ENCODE measurements around the gene WDR43. TPM values are rescaled to one million over a fixed set of nuclear protein-coding genes. Genes with fewer than 3 reads are reported as not detected.

Gene WDR43
- total and polyA plus RNA-seq, 12 donors = 7.2 to 69.8 (median 31.2) TPM

- 80 to 95% (median 88%) methylated on average over 2 of the region's 2 CpGs for WGBS, 4 donors
- Histone ChIP-seq H3K36me3 (replicated peaks in 1 of 2) (peaks cover 0 to 71% of the 10 kb centered on the region in 2 donors), H3K27me3 (no peaks in the 10 kb centered on the region), H3K4me1 (replicated peaks in 1 of 2) (no peaks in the 10 kb centered on the region), H3K4me3 (no peak overlapping the region), H3K27ac (no peak overlapping the region), H3K9me3 (replicated peaks in 1 of 3) (no peaks in the 10 kb centered on the region)
- no peak for DNase-seq
- intact Hi-C loops (cut with DNase I) = no loop called here
- no peak for TF ChIP-seq POLR2A (IDR thresholded peaks at IDR 0.05)
- no peak for TF ChIP-seq CTCF (IDR thresholded peaks at IDR 0.05)
These were observed 33.0 kb downstream of the WDR43 start for GRCh38 chr2:28927469-28927868.

GRCh38 chr2:28927878-28928277 is 33.4 kb downstream of the WDR43 start:
- Histone ChIP-seq H3K4me1 (replicated peaks in 1 of 2) (no peaks in the 10 kb centered on the region), H3K27me3 (no peaks in the 10 kb centered on the region), H3K27ac (no peak overlapping the region), H3K4me3 (no peak overlapping the region), H3K9me3 (replicated peaks in 1 of 3) (no peaks in the 10 kb centered on the region), H3K36me3 (replicated peaks in 1 of 2) (peaks cover 0 to 71% of the 10 kb centered on the region in 2 donors)
- TF ChIP-seq POLR2A (IDR thresholded peaks at IDR 0.05) = no peak
- TF ChIP-seq CTCF (IDR thresholded peaks at IDR 0.05) = no peak
- DNase-seq = no peak
- intact Hi-C loops (cut with DNase I) = no loop called here
- WGBS, 4 donors = 100% methylated on average over 1 of the region's 1 CpG

- Histone ChIP-seq H3K27ac (no peak overlapping the region), H3K27me3 (no peaks in the 10 kb centered on the region), H3K36me3 (replicated peaks in 1 of 2) (peaks cover 0 to 67% of the 10 kb centered on the region in 2 donors), H3K9me3 (replicated peaks in 1 of 3) (no peaks in the 10 kb centered on the region), H3K4me1 (replicated peaks in 1 of 2) (no peaks in the 10 kb centered on the region), H3K4me3 (no peak overlapping the region)
- 84 to 90% (median 86%) methylated on average over 4 of the region's 4 CpGs for WGBS, 4 donors
- DNase-seq = no peak
- intact Hi-C loops (cut with DNase I) = no loop called here
- TF ChIP-seq CTCF (IDR thresholded peaks at IDR 0.05) = no peak
These were observed 35.1 kb downstream of the WDR43 start for GRCh38 chr2:28929581-28929980.

GRCh38 chr2:28930205-28930604 is 35.7 kb downstream of the WDR43 start:
- Histone ChIP-seq H3K27me3 (no peaks in the 10 kb centered on the region), H3K27ac (no peak overlapping the region), H3K36me3 (replicated peaks in 1 of 2) (peaks cover 0 to 67% of the 10 kb centered on the region in 2 donors), H3K4me3 (no peak overlapping the region), H3K4me1 (replicated peaks in 1 of 2) (no peaks in the 10 kb centered on the region), H3K9me3 (replicated peaks in 1 of 3) (no peaks in the 10 kb centered on the region)
- DNase-seq = no peak
- intact Hi-C loops (cut with DNase I) = no loop called here
- TF ChIP-seq POLR2A (IDR thresholded peaks at IDR 0.05) (no peak), CTCF (IDR thresholded peaks at IDR 0.05) (no peak)
- WGBS, 4 donors = 74 to 91% (median 82%) methylated on average over 1 of the region's 1 CpG

Measured in adrenal gland (tissue), 12 donors.